HG02943 (cell line): ENCODE data around the gene BMAL1.

ENCODE experiments used
- ATAC-seq: cut with Tn5 transposase; IDR thresholded peaks from one replicate; pipeline ENCODE4 v1.9.1; 2021; ENCODE audit warnings: mild to moderate bottlenecking, low read depth, moderate library complexity; ENCODE audit not compliant: unreplicated experiment

The BMAL1 gene

GRCh38 chr11:13260963-13261588 lies 16.5 kb upstream of the BMAL1 start:
- ATAC-seq: no peak

- ATAC-seq: no peak
These were observed 16.0 kb upstream of the BMAL1 start for GRCh38 chr11:13261591-13262061.

GRCh38 chr11:13262096-13262495 lies 15.5 kb upstream of the BMAL1 start:
- no peak for ATAC-seq

- ATAC-seq: no peak
These were observed 8.8 kb upstream of the BMAL1 start for GRCh38 chr11:13268791-13269190.

- ATAC-seq: no peak
These were observed 7.8 kb upstream of the BMAL1 start for GRCh38 chr11:13269775-13270174.

- ATAC-seq: no peak
These were observed 6.4 kb upstream of the BMAL1 start for GRCh38 chr11:13271060-13271693.

- no peak for ATAC-seq
These were observed 1.1 kb upstream of the BMAL1 start for GRCh38 chr11:13276454-13276831.

GRCh38 chr11:13276832-13277767 lies 490 bp upstream of the BMAL1 start:
- ATAC-seq: peak; percentile 90

GRCh38 chr11:13278609-13279486 lies 1.3 kb downstream of the BMAL1 start:
- no peak for ATAC-seq

- no peak for ATAC-seq
These were observed 1.9 kb downstream of the BMAL1 start for GRCh38 chr11:13279487-13279834.

GRCh38 chr11:13280092-13280722 lies 2.6 kb downstream of the BMAL1 start:
- no peak for ATAC-seq

GRCh38 chr11:13280777-13281176 lies 3.2 kb downstream of the BMAL1 start:
- no peak for ATAC-seq

GRCh38 chr11:13283636-13284035 lies 6.0 kb downstream of the BMAL1 start:
- no peak for ATAC-seq

GRCh38 chr11:13284776-13285588 lies 7.4 kb downstream of the BMAL1 start:
- no peak for ATAC-seq

- ATAC-seq: no peak
These were observed 8.8 kb downstream of the BMAL1 start for GRCh38 chr11:13286279-13286821.

- no peak for ATAC-seq
These were observed 9.4 kb downstream of the BMAL1 start for GRCh38 chr11:13287036-13287435.

GRCh38 chr11:13287681-13288080 lies 10.1 kb downstream of the BMAL1 start:
- no peak for ATAC-seq

- no peak for ATAC-seq
These were observed 10.9 kb downstream of the BMAL1 start for GRCh38 chr11:13288375-13289029.
